ENCODE results near the gene PRKN.

The PRKN gene

GRCh38 chr6:161396539-161396938 lies 1331.0 kb downstream of the PRKN start:
- Histone ChIP-seq H3K4me1 (ENCODE audit: control insufficient read depth, insufficient read depth, low read length) (peaks cover 7% of the 10 kb centered on the region; the same call in 1 of the 2 replicates), H3K9me3 (ENCODE audit: control insufficient read depth, insufficient read depth, low read depth, low read length) (peaks cover 7% of the 10 kb centered on the region; the same call in 1 of the 2 replicates), H3K4me3 (ENCODE audit: low read depth, low read length) (no peak overlapping the region), H3K36me3 (ENCODE audit: control insufficient read depth, insufficient read depth, low read length) (no peaks in the 10 kb centered on the region), H3K9ac (ENCODE audit: low read length) (no peak overlapping the region), H3K27ac (ENCODE audit: low read depth, low read length) (no peak overlapping the region), H3K27me3 (ENCODE audit: control insufficient read depth, insufficient read depth, low read length) (no peaks in the 10 kb centered on the region)

GRCh38 chr6:161395716-161396231 lies 1331.8 kb downstream of the PRKN start:
- Histone ChIP-seq H3K4me1 (ENCODE audit: control insufficient read depth, insufficient read depth, low read length) (peaks cover 7% of the 10 kb centered on the region; the same call in 1 of the 2 replicates), H3K9me3 (ENCODE audit: control insufficient read depth, insufficient read depth, low read depth, low read length) (peaks cover 7% of the 10 kb centered on the region; the same call in 1 of the 2 replicates), H3K36me3 (ENCODE audit: control insufficient read depth, insufficient read depth, low read length) (no peaks in the 10 kb centered on the region), H3K27me3 (ENCODE audit: control insufficient read depth, insufficient read depth, low read length) (no peaks in the 10 kb centered on the region), H3K4me3 (ENCODE audit: low read depth, low read length) (no peak overlapping the region), H3K9ac (ENCODE audit: low read length) (no peak overlapping the region), H3K27ac (ENCODE audit: low read depth, low read length) (no peak overlapping the region)

DNA sequence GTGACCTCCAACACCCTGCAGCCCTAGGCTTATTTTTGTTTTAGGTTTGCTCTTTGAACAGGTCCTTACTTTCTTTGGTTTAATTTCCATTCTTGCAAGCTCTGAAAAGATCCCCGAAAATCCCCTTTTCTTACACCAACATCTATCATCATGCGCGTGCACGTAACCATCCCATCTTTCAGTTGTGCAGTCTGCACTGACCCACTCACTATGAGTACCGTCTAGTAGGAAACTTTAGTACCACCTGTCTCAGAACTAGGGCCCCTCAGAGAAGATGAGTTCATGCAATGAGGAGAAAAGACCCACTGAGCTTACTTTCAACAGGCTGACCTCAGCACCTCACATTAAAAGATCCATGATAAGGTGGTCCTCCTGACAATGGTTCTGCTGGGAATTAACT lies 1333.1 kb downstream of the PRKN start:
- H3K4me1 ChIP-seq (ENCODE audit: control insufficient read depth, insufficient read depth, low read length), result peaks cover 7% of the 10 kb centered on the region; the same call in 1 of the 2 replicates
- no peak overlapping the region for H3K4me3 ChIP-seq (ENCODE audit: low read depth, low read length)

GRCh38 chr6:161393839-161394364 lies 1333.7 kb downstream of the PRKN start:
- H3K36me3 ChIP-seq (ENCODE audit: control insufficient read depth, insufficient read depth, low read length), result no peaks in the 10 kb centered on the region
- H3K9ac ChIP-seq (ENCODE audit: low read length), result no peak overlapping the region
- peaks cover 7% of the 10 kb centered on the region; the same call in 1 of the 2 replicates for H3K4me1 ChIP-seq (ENCODE audit: control insufficient read depth, insufficient read depth, low read length)
- 0 out of 2 replicates have a peak, but pooled peaks cover 3% of the 10 kb centered on the region for H3K9me3 ChIP-seq (ENCODE audit: control insufficient read depth, insufficient read depth, low read depth, low read length)
- H3K27me3 ChIP-seq (ENCODE audit: control insufficient read depth, insufficient read depth, low read length), result no peaks in the 10 kb centered on the region
- 0 out of 2 replicates have a peak overlapping the region, but pooled peaks have one; percentile 30 for H3K4me3 ChIP-seq (ENCODE audit: low read depth, low read length)
- no peak overlapping the region for H3K27ac ChIP-seq (ENCODE audit: low read depth, low read length)

More for the DNA sequence above, 1333.1 kb downstream of the PRKN start:
- Histone ChIP-seq H3K9me3 (ENCODE audit: control insufficient read depth, insufficient read depth, low read depth, low read length) (peaks cover 6% of the 10 kb centered on the region; the same call in 1 of the 2 replicates), H3K27me3 (ENCODE audit: control insufficient read depth, insufficient read depth, low read length) (no peaks in the 10 kb centered on the region), H3K36me3 (ENCODE audit: control insufficient read depth, insufficient read depth, low read length) (no peaks in the 10 kb centered on the region), H3K9ac (ENCODE audit: low read length) (no peak overlapping the region), H3K27ac (ENCODE audit: low read depth, low read length) (no peak overlapping the region)

DNA sequence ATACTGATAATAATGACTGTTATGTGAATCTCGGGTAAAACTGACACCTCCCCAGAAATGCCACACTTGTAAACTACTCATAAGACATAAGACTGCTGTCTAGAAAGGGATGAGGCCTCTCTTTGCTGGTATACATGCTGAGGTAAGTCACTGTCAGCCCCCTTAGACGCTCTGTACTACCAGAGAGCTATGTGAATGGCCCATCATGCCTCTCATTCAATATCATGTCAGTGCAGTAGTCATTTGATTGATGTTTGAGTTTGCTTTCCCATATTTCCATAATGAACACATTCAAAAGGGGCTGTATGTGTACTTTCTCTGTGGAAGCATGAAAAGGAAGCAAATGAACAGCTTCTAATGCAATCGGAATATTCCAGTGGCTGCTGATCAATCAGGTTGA lies 1334.3 kb downstream of the PRKN start:
- H3K27me3 ChIP-seq (ENCODE audit: control insufficient read depth, insufficient read depth, low read length), result no peaks in the 10 kb centered on the region
- H3K27ac ChIP-seq (ENCODE audit: low read depth, low read length), result no peak overlapping the region
- peaks cover 7% of the 10 kb centered on the region; the same call in 1 of the 2 replicates for H3K4me1 ChIP-seq (ENCODE audit: control insufficient read depth, insufficient read depth, low read length)
- no peak overlapping the region for H3K4me3 ChIP-seq (ENCODE audit: low read depth, low read length)
- no peak overlapping the region for H3K9ac ChIP-seq (ENCODE audit: low read length)
- no peaks in the 10 kb centered on the region for H3K36me3 ChIP-seq (ENCODE audit: control insufficient read depth, insufficient read depth, low read length)
- no peaks in the 10 kb centered on the region for H3K9me3 ChIP-seq (ENCODE audit: control insufficient read depth, insufficient read depth, low read depth, low read length)

DNA sequence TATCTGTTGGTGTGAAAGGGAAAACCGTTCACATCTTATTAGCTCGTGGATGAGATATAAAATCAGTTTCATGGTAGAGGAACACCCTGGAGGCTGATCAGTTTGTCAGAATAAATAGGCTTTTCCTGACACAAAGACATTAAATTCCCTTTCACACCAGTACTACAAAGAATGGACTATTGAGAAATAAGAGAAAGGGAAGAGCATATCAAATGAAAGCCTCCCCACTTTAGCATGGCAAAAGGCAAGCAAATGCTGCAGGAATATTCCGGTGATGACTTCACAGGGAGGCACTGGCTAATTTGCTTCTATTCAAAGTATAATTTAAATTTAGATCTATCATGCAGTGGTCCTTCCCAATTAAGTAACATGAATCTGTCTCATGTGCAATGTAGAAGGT lies 1337.8 kb downstream of the PRKN start:
- Histone ChIP-seq H3K4me1 (ENCODE audit: control insufficient read depth, insufficient read depth, low read length) (peaks cover 7% of the 10 kb centered on the region; the same call in 1 of the 2 replicates), H3K27me3 (ENCODE audit: control insufficient read depth, insufficient read depth, low read length) (no peaks in the 10 kb centered on the region), H3K27ac (ENCODE audit: low read depth, low read length) (no peak overlapping the region), H3K9ac (ENCODE audit: low read length) (no peak overlapping the region), H3K9me3 (ENCODE audit: control insufficient read depth, insufficient read depth, low read depth, low read length) (no peaks in the 10 kb centered on the region), H3K4me3 (ENCODE audit: low read depth, low read length) (no peak overlapping the region), H3K36me3 (ENCODE audit: control insufficient read depth, insufficient read depth, low read length) (no peaks in the 10 kb centered on the region)

DNA sequence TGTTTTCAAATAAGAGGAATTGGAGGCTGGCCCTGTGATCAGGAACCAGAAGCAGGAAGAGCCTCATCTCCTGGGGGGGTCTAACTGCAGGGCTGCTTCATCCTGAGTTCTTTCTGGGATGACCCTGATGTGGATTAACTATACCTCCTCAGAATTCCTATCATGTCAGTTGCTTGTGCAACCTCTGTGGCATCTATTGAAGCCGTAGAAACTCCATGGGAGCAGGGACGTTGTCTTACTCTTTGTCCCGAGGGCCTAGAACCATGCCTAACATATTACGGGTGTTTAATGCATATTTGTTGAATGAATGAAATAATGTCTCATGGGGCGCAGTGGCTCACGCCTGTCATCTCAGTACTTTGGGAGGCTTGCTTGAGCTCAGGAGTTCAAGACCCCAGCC lies 1343.6 kb downstream of the PRKN start:
- Histone ChIP-seq H3K4me1 (ENCODE audit: control insufficient read depth, insufficient read depth, low read length) (no peaks in the 10 kb centered on the region; the same call in 1 of the 2 replicates), H3K4me3 (ENCODE audit: low read depth, low read length) (no peak overlapping the region), H3K9ac (ENCODE audit: low read length) (no peak overlapping the region)

DNA sequence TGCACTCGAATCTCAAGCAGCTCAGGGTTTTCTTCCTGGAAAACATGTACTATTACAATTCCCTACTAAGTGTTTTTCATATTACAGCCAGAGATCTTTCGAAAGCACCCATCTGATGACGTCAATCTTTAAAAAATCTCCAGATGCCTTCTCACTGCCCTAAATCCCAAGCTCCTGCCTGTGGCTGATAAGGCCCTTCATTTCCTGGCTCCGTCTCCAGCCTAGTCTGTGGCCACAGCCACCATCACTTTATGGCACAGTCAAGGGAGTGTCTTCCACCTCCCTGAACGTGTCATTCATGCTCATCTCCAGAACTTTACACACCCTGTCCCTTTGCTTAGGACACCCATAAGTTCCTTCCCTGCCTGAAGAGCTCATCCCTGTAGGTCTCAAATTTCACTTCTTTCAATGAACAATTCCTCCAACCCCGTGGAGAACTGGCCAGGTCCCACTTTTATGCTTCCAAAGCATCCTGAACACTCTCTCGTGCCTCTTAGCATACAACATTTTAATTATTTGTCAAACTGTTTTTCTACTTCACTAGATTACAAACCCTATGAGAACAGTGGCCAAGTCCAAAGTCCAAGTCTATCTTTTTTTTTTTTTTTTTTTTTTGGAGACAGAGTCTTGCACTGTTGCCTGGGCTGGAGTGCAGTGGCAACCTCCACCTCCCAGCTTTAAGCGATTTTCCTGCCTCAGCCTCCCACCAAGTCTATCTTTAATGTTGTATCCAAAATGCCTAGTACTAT lies 1347.6 kb downstream of the PRKN start:
- H3K9me3 ChIP-seq (ENCODE audit: control insufficient read depth, insufficient read depth, low read depth, low read length), result no peaks in the 10 kb centered on the region
- no peak overlapping the region for H3K9ac ChIP-seq (ENCODE audit: low read length)
- no peak overlapping the region for H3K4me3 ChIP-seq (ENCODE audit: low read depth, low read length)
- H3K36me3 ChIP-seq (ENCODE audit: control insufficient read depth, insufficient read depth, low read length), result no peaks in the 10 kb centered on the region
- H3K4me1 ChIP-seq (ENCODE audit: control insufficient read depth, insufficient read depth, low read length), result peaks cover 5% of the 10 kb centered on the region; the same call in 1 of the 2 replicates
- no peaks in the 10 kb centered on the region for H3K27me3 ChIP-seq (ENCODE audit: control insufficient read depth, insufficient read depth, low read length)
- no peak overlapping the region for H3K27ac ChIP-seq (ENCODE audit: low read depth, low read length)

More for the DNA sequence above, 1343.6 kb downstream of the PRKN start:
- Histone ChIP-seq H3K27ac (ENCODE audit: low read depth, low read length) (no peak overlapping the region), H3K36me3 (ENCODE audit: control insufficient read depth, insufficient read depth, low read length) (no peaks in the 10 kb centered on the region), H3K27me3 (ENCODE audit: control insufficient read depth, insufficient read depth, low read length) (no peaks in the 10 kb centered on the region), H3K9me3 (ENCODE audit: control insufficient read depth, insufficient read depth, low read depth, low read length) (no peaks in the 10 kb centered on the region)

DNA sequence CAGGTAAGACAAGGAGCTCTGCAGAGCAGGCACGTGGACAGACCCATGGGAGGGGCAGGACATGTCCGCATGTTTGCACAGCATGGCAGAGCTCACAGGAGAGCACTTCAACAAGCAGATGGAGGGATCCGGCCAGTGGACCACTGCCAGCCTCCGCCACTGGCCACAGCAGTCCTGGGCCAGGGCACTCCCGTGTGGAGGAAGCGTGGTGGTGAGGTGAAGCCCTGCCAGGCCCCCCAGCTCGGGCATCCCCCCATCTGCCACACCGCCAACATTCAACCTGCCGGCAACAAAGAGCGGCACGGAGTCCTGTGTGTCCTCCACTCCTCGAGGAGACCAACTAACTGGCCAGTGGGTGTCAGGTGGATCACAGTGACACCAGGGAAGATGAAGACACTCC lies 1349.5 kb downstream of the PRKN start:
- Histone ChIP-seq H3K4me3 (ENCODE audit: low read depth, low read length) (no peak overlapping the region), H3K9me3 (ENCODE audit: control insufficient read depth, insufficient read depth, low read depth, low read length) (no peaks in the 10 kb centered on the region), H3K4me1 (ENCODE audit: control insufficient read depth, insufficient read depth, low read length) (peaks cover 5% of the 10 kb centered on the region; the same call in 1 of the 2 replicates), H3K27ac (ENCODE audit: low read depth, low read length) (no peak overlapping the region), H3K27me3 (ENCODE audit: control insufficient read depth, insufficient read depth, low read length) (no peaks in the 10 kb centered on the region), H3K36me3 (ENCODE audit: control insufficient read depth, insufficient read depth, low read length) (no peaks in the 10 kb centered on the region), H3K9ac (ENCODE audit: low read length) (no peak overlapping the region)

GRCh38 chr6:161377116-161377515 lies 1350.5 kb downstream of the PRKN start:
- H3K9ac ChIP-seq (ENCODE audit: low read length), result no peak overlapping the region
- no peaks in the 10 kb centered on the region for H3K36me3 ChIP-seq (ENCODE audit: control insufficient read depth, insufficient read depth, low read length)
- H3K27me3 ChIP-seq (ENCODE audit: control insufficient read depth, insufficient read depth, low read length), result no peaks in the 10 kb centered on the region
- H3K27ac ChIP-seq (ENCODE audit: low read depth, low read length), result no peak overlapping the region
- H3K9me3 ChIP-seq (ENCODE audit: control insufficient read depth, insufficient read depth, low read depth, low read length), result no peaks in the 10 kb centered on the region
- H3K4me3 ChIP-seq (ENCODE audit: low read depth, low read length), result no peak overlapping the region
- peaks cover 5% of the 10 kb centered on the region; the same call in 1 of the 2 replicates for H3K4me1 ChIP-seq (ENCODE audit: control insufficient read depth, insufficient read depth, low read length)

GRCh38 chr6:161376367-161376766 lies 1351.2 kb downstream of the PRKN start:
- Histone ChIP-seq H3K27ac (ENCODE audit: low read depth, low read length) (no peak overlapping the region), H3K9me3 (ENCODE audit: control insufficient read depth, insufficient read depth, low read depth, low read length) (no peaks in the 10 kb centered on the region), H3K27me3 (ENCODE audit: control insufficient read depth, insufficient read depth, low read length) (no peaks in the 10 kb centered on the region), H3K4me3 (ENCODE audit: low read depth, low read length) (no peak overlapping the region), H3K36me3 (ENCODE audit: control insufficient read depth, insufficient read depth, low read length) (no peaks in the 10 kb centered on the region), H3K9ac (ENCODE audit: low read length) (no peak overlapping the region), H3K4me1 (ENCODE audit: control insufficient read depth, insufficient read depth, low read length) (peaks cover 5% of the 10 kb centered on the region; the same call in 1 of the 2 replicates)

All from HUES6 (cell line).